Stimulated activated CD8-positive, alpha-beta memory T cell treated with anti-CD3 and anti-CD28 coated beads, Interleukin-12 subunit alpha, Interleukin-12 subunit beta, amount 100 ng/mL, for 1 hour (primary cell): ENCODE measurements around the gene COBL.

Experiments used
- DNase-seq: peaks from one replicate; pipeline ENCODE4 v3.0.0-alpha.2; 2020; ENCODE audit warnings: low read depth

COBL gene

GRCh38 chr7:51113962-51114361 lies 202.6 kb downstream of the COBL start:
- no peak for DNase-seq

- no peak for DNase-seq
Observed at GRCh38 chr7:51113560-51113959, 203.0 kb downstream of the COBL start.

- no peak for DNase-seq
Observed at GRCh38 chr7:51111241-51111940, 205.2 kb downstream of the COBL start.

- no peak for DNase-seq
Observed at GRCh38 chr7:51108134-51108533, 208.5 kb downstream of the COBL start.

GRCh38 chr7:51104278-51104677 lies 212.3 kb downstream of the COBL start:
- DNase-seq, result no peak

- no peak for DNase-seq
Observed at GRCh38 chr7:51103718-51104117, 212.9 kb downstream of the COBL start.

DNA sequence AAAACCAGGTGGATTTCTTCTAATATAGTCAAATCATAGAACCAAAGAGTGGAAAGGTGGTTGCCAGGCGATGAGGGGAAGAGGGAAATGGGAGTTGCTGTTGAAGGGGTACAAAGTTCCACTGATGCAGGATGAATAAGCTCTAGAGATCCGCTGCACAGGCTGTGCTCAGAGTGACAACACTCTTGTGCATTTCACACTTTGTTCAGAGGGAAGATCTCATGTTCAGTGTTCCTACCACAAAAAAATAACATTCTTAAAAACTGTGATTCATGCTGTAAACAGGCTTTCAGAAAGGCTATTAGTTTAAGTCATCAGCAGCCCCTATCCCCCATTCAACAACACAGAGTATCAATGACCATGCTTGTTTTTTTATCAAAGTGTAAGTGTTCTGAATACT lies 213.8 kb downstream of the COBL start:
- no peak for DNase-seq

- DNase-seq, result no peak
Observed at GRCh38 chr7:51101111-51101757, 215.4 kb downstream of the COBL start.

- no peak for DNase-seq
Observed at GRCh38 chr7:51090411-51090810, 226.2 kb downstream of the COBL start.

- DNase-seq, result no peak
Observed at GRCh38 chr7:51085034-51085692, 231.4 kb downstream of the COBL start.

GRCh38 chr7:51084121-51084520 lies 232.5 kb downstream of the COBL start:
- no peak for DNase-seq

DNA sequence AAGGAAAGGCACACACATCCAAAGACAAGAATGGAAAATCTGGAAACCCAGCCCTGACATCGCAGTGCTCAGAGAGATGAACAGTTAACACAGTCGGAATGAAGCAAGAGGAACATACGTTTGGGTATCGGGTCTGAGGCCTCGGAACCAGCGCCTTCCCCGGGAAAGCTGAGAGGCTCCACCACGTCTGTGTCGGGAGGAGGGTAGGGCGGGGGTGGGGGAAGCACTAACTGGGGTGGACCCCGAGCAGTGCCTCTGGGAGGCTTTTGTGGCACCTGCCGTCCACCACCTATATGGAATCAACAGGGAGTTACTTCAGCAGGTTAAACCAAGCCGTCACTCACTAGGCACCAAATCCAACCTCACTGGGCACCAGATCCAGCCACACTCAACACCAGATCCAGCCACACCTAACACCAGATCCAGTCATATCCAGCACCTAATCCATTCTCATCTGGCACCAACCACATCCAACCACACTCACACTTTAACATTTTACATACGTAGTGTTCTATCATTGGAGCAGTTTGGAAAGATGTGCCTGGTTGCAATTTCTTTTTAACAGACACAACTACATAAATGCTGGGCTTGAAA lies 233.6 kb downstream of the COBL start:
- DNase-seq, result no peak

DNA sequence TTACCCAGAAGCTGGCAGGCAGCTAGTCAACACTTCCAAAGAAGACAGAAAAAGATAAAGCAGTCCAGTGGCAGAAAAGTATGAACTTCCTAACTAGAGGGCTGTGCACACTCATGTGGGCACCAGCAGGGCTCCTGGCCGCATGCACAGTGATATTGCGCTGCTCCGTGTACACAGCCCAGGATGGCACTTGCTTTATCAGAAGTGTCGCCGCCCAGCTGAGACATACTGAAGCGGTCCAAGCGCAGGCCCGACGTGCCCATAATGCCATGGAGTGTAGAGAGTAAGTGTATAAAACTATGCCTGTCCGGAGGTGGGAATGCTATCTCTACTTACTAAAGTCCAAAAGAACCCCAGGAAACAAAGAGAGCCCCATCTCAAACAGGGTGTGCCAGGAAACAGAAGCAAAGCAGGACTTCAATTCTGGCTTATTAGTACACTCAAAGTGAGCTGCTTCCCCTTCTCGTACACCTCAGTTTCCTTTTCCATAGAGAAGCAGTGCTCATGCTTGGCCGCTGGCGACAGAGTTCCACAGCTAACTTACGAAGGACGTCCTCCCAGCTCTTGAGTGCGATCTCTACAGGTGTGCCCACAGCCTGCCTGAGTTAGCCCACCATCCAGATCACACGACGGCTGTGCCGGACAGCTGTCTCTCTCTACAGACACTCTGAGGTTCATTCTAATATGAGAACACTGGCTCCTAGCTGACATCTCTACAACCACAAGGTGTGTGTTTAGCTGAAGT lies 234.3 kb downstream of the COBL start:
- DNase-seq, result no peak

GRCh38 chr7:51081270-51081890 lies 235.2 kb downstream of the COBL start:
- DNase-seq, result no peak

- no peak for DNase-seq
Observed at GRCh38 chr7:51080622-51081269, 235.9 kb downstream of the COBL start.

GRCh38 chr7:51080216-51080615 lies 236.4 kb downstream of the COBL start:
- DNase-seq, result no peak

DNA sequence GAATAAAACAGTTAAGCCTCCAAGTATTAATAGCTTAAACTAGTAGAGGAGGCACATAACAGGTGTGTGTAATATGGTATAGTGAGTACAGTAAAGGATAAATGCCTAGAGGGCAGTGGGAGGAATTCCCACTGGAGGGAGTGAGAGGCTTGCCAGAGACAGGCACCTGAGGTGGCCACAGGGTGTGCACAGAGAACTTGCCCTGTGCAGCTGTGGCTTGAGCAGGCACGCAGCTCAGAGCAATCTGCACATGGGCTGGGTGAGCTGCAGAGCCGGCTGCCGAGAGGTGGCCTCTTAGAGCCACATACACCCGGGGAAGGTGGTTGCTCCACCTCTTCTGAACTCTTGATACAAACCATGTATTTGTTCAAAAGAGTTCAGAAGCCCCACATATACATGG lies 237.1 kb downstream of the COBL start:
- no peak for DNase-seq

- DNase-seq, result no peak
Observed at GRCh38 chr7:51078653-51079052, 238.0 kb downstream of the COBL start.

GRCh38 chr7:51077987-51078370 lies 238.6 kb downstream of the COBL start:
- no peak for DNase-seq

GRCh38 chr7:51077316-51077986 lies 239.2 kb downstream of the COBL start:
- DNase-seq, result no peak
